ENCODE data around the gene PGA5. TPM values are rescaled to one million over a fixed set of nuclear protein-coding genes. Genes with fewer than 3 reads are reported as not detected.

PGA5 gene
- not detected in 2 replicates for total RNA-seq

GRCh38 chr11:61240875-61241274, at the start of gene PGA5:
Gene PGA5, plus strand, starts transcription at chr11:61241175. Its CDS starts 52 bp downstream, at chr11:61241227.

GRCh38 chr11:61202950-61203746, 37.8 kb upstream of the PGA5 start, which contains the start of gene PGA3:
Gene PGA3, plus strand, starts transcription at chr11:61203515. Its CDS starts 50 bp downstream, at chr11:61203565.

GRCh38 chr11:61222047-61222446, 18.9 kb upstream of the PGA5 start, which contains the start of gene PGA4:
Gene PGA4, plus strand, starts transcription at chr11:61222347. Its CDS starts 54 bp downstream, at chr11:61222401.

GRCh38 chr11:61294717-61295595, 54.0 kb downstream of the PGA5 start, which contains the start of gene VWCE:
Gene VWCE, minus strand, starts transcription at chr11:61295316. Its CDS starts 279 bp downstream, at chr11:61295037.

Other genes with a start within 250 kb of the PGA5 start
- gene CD5, start 138.7 kb upstream of the PGA5 start, total RNA-seq: not detected in 2 replicates
- 11.5 and 14.9 TPM in 2 replicates for gene VPS37C, start 79.7 kb upstream of the PGA5 start, total RNA-seq
- gene PGA3, start 37.7 kb upstream of the PGA5 start, total RNA-seq: not detected in 2 replicates
- gene PGA4, start 18.8 kb upstream of the PGA5 start, total RNA-seq: not detected in 2 replicates
- 0.04 and 0.23 TPM in 2 replicates for gene VWCE, start 54.1 kb downstream of the PGA5 start, total RNA-seq
- 163 and 190 TPM in 2 replicates for gene DDB1, start 91.9 kb downstream of the PGA5 start, total RNA-seq
- 30.3 and 34.4 TPM in 2 replicates for gene TKFC, start 92.1 kb downstream of the PGA5 start, total RNA-seq
- gene CYB561A3, start 120.7 kb downstream of the PGA5 start, total RNA-seq: 42.1 and 47.6 TPM in 2 replicates
- gene TMEM138, start 121.2 kb downstream of the PGA5 start, total RNA-seq: 24.3 and 44.9 TPM in 2 replicates
- 12.0 and 12.3 TPM in 2 replicates for gene TMEM216, start 151.4 kb downstream of the PGA5 start, total RNA-seq
- gene CPSF7, start 188.8 kb downstream of the PGA5 start, total RNA-seq: 29.0 and 31.1 TPM in 2 replicates
- gene SDHAF2, start 188.9 kb downstream of the PGA5 start, total RNA-seq: 18.0 and 38.8 TPM in 2 replicates